ENCODE measurements around the gene MLLT1.

DNA sequence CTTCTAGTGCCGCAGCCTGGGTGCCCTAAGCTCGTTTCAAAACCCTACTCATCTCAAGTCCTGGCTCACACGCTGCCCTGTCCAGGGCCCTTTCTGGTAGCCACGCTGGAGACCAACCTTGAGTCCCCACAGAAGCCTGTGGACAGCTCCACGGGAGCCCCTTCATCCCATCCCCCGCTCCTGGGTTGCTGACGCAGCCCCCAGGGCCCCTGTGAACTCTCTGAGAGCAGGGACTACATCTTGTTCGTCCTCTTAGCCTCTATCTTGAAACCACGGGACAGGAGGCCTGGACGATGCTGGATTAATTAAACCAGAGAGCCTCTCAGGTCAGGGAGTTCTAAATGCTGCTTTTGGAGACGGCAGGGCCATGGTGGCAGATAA, 7.4 kb downstream of the MLLT1 start:
- TF ChIP-seq, protein P1, sequence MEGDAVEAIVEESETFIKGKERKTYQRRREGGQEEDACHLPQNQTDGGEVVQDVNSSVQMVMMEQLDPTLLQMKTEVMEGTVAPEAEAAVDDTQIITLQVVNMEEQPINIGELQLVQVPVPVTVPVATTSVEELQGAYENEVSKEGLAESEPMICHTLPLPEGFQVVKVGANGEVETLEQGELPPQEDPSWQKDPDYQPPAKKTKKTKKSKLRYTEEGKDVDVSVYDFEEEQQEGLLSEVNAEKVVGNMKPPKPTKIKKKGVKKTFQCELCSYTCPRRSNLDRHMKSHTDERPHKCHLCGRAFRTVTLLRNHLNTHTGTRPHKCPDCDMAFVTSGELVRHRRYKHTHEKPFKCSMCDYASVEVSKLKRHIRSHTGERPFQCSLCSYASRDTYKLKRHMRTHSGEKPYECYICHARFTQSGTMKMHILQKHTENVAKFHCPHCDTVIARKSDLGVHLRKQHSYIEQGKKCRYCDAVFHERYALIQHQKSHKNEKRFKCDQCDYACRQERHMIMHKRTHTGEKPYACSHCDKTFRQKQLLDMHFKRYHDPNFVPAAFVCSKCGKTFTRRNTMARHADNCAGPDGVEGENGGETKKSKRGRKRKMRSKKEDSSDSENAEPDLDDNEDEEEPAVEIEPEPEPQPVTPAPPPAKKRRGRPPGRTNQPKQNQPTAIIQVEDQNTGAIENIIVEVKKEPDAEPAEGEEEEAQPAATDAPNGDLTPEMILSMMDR (conservative IDR thresholded peaks at IDR 0.05): no peak
- no peak for TF ChIP-seq EZH2 (IDR thresholded peaks at IDR 0.05; ENCODE audit: low read depth)
